Loucy (cell line): ENCODE results near the gene CEP112.

ENCODE experiments used
- H2AFZ ChIP-seq: fragments of 200-600 bp; sonication (generic); 2 replicates; pipeline ENCODE4 v1.6.0; 2016; ENCODE audit warnings: antibody characterized with exemption, mild to moderate bottlenecking, low read length, moderate library complexity
- H3F3A ChIP-seq: fragments of 200-600 bp; 2 replicates; pipeline ENCODE4 v1.6.0; 2016; ENCODE audit warnings: antibody characterized with exemption, low read depth, mild to moderate bottlenecking
- H3K27me3 ChIP-seq: fragments of 200-600 bp; sonication (generic); 2 replicates; pipeline ENCODE4 v1.6.1; 2014; ENCODE audit warnings: low read length, mild to moderate bottlenecking; ENCODE audit not compliant: insufficient read depth, poor library complexity, severe bottlenecking
- H3K36me3 ChIP-seq: fragments of 200-600 bp; sonication (generic); 2 replicates; pipeline ENCODE4 v1.6.1; 2016; ENCODE audit warnings: low read length; ENCODE audit not compliant: insufficient read depth
- H3K4me1 ChIP-seq: fragments of 200-600 bp; sonication (generic); 2 replicates; pipeline ENCODE4 v1.5.1; 2014; ENCODE audit warnings: low read length, mild to moderate bottlenecking; ENCODE audit not compliant: insufficient read depth, poor library complexity, severe bottlenecking
- H3K4me2 ChIP-seq: fragments of 200-600 bp; sonication (generic); 2 replicates; pipeline ENCODE4 v1.6.0; 2014; ENCODE audit warnings: antibody characterized with exemption, low read length, low read depth, mild to moderate bottlenecking; ENCODE audit not compliant: poor library complexity, severe bottlenecking
- H3K4me3 ChIP-seq: fragments of 200-600 bp; sonication (generic); 2 replicates; pipeline ENCODE4 v1.5.1; 2014; ENCODE audit warnings: low read length, mild to moderate bottlenecking, mixed read lengths; ENCODE audit not compliant: poor library complexity, severe bottlenecking
- H3K79me2 ChIP-seq: fragments of 200-600 bp; sonication (generic); 2 replicates; pipeline ENCODE4 v1.6.1; 2014; ENCODE audit warnings: low read length; ENCODE audit not compliant: insufficient read depth
- H3K9ac ChIP-seq: fragments of 200-600 bp; sonication (generic); 2 replicates; pipeline ENCODE4 v1.6.0; 2014; ENCODE audit warnings: mild to moderate bottlenecking, low read depth, low read length, moderate library complexity; ENCODE audit not compliant: poor library complexity, severe bottlenecking
- H3K9me2 ChIP-seq: fragments of 200-600 bp; sonication (generic); replicated peaks from 2 replicates; pipeline ENCODE4 v1.6.1; 2016; ENCODE audit warnings: low read depth, low read length, mixed read lengths
- H3K9me3 ChIP-seq: fragments of 200-600 bp; sonication (generic); 2 replicates; pipeline ENCODE4 v1.6.1; 2014; ENCODE audit warnings: mild to moderate bottlenecking, antibody characterized with exemption, low read length, low read depth; ENCODE audit not compliant: insufficient read depth
- H4K20me1 ChIP-seq: fragments of 200-600 bp; sonication (generic); 2 replicates; pipeline ENCODE4 v1.6.0; 2014; ENCODE audit warnings: antibody characterized with exemption, low read length, mild to moderate bottlenecking; ENCODE audit not compliant: insufficient read depth, poor library complexity, severe bottlenecking
- CTCF ChIP-seq: fragments of 200-600 bp; sonication (generic); conservative IDR thresholded peaks from 2 replicates; pipeline ENCODE4 v1.5.1; 2014; ENCODE audit warnings: mild to moderate bottlenecking, antibody characterized with exemption, low read length
- EZH2phosphoT487 ChIP-seq: fragments of 200-600 bp; IDR thresholded peaks from 2 replicates; pipeline ENCODE4 v1.6.1; 2018; ENCODE audit warnings: antibody characterized with exemption, mild to moderate bottlenecking, moderate library complexity, borderline replicate concordance

CEP112 gene

GRCh38 chr17:65975878-65976277, 216.1 kb downstream of the CEP112 start:
- H4K20me1 ChIP-seq: no peaks in the 10 kb centered on the region
- no peaks in the 10 kb centered on the region for H3K27me3 ChIP-seq
- H3K4me3 ChIP-seq: no peak overlapping the region
- H3F3A ChIP-seq: peaks cover 6% of the 10 kb centered on the region
- H3K9me3 ChIP-seq: peaks cover 5% of the 10 kb centered on the region
- H3K4me2 ChIP-seq: no peak overlapping the region
- TF ChIP-seq EZH2phosphoT487 (no peak), CTCF (no peak)
- no peaks in the 10 kb centered on the region for H3K4me1 ChIP-seq
- no peak overlapping the region for H3K9ac ChIP-seq
- H2AFZ ChIP-seq: no peak overlapping the region
- H3K9me2 ChIP-seq: no peaks in the 10 kb centered on the region
- no peaks in the 10 kb centered on the region for H3K79me2 ChIP-seq
- H3K36me3 ChIP-seq: no peaks in the 10 kb centered on the region

- Histone ChIP-seq H3K79me2 (no peaks in the 10 kb centered on the region), H3K27me3 (no peaks in the 10 kb centered on the region), H4K20me1 (no peaks in the 10 kb centered on the region), H3F3A (peaks cover 24% of the 10 kb centered on the region), H3K4me2 (no peak overlapping the region), H3K9me2 (no peaks in the 10 kb centered on the region), H3K36me3 (no peaks in the 10 kb centered on the region), H3K9me3 (peaks cover 21% of the 10 kb centered on the region), H2AFZ (no peak overlapping the region), H3K4me3 (no peak overlapping the region), H3K4me1 (no peaks in the 10 kb centered on the region), H3K9ac (no peak overlapping the region)
- TF ChIP-seq EZH2phosphoT487: no peak
- TF ChIP-seq CTCF: no peak
Measured at GRCh38 chr17:65973237-65973636, 218.7 kb downstream of the CEP112 start.

- H3K79me2 ChIP-seq: no peaks in the 10 kb centered on the region
- no peak overlapping the region for H3K9ac ChIP-seq
- H3K4me2 ChIP-seq: no peak overlapping the region
- no peak overlapping the region for H2AFZ ChIP-seq
- no peaks in the 10 kb centered on the region for H3K36me3 ChIP-seq
- no peaks in the 10 kb centered on the region for H4K20me1 ChIP-seq
- H3K9me3 ChIP-seq: peaks cover 21% of the 10 kb centered on the region
- TF ChIP-seq EZH2phosphoT487 (no peak), CTCF (no peak)
- no peaks in the 10 kb centered on the region for H3K9me2 ChIP-seq
- H3F3A ChIP-seq: peaks cover 24% of the 10 kb centered on the region
- no peaks in the 10 kb centered on the region for H3K27me3 ChIP-seq
- H3K4me3 ChIP-seq: no peak overlapping the region
- H3K4me1 ChIP-seq: no peaks in the 10 kb centered on the region
Measured at GRCh38 chr17:65967372-65967771, 224.6 kb downstream of the CEP112 start.
